Stimulated activated CD8-positive, alpha-beta memory T cell treated with anti-CD3 and anti-CD28 coated beads, Interleukin-2, amount 100 ng/mL, for 1 hour (primary cell): ENCODE measurements around the gene DCHS2.

Experiments used
- DNase-seq, 2 donors: peaks; one replicate each; pipeline ENCODE4 v3.0.0-alpha.2; 2020; ENCODE audit warnings: low read depth in 2 of 2

DCHS2 gene

GRCh38 chr4:154319736-154320135 lies 171.9 kb downstream of the DCHS2 start:
- DNase-seq = no peak

- DNase-seq = no peak
These were observed 174.2 kb downstream of the DCHS2 start for GRCh38 chr4:154317201-154317999.

DNA sequence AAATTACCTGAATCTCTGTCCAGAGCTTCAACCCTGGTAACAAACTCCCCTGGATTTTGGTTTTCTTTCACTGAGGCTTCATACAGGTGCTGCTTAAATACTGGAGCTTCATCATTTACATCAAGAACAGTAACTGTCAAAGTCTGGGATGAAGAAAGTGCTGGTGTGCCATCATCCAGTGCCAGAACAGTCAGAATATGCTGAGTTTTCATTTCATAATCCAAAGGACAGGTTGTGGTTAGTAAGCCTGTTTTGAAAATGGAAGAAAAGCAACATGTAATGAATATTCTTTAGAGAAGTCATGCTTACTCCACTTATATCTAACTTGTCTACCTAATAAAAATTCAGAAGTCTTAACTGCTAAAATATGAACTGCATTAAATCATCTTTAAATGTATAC lies 175.9 kb downstream of the DCHS2 start:
- DNase-seq = no peak

GRCh38 chr4:154314248-154314647 lies 177.4 kb downstream of the DCHS2 start:
- DNase-seq = no peak

DNA sequence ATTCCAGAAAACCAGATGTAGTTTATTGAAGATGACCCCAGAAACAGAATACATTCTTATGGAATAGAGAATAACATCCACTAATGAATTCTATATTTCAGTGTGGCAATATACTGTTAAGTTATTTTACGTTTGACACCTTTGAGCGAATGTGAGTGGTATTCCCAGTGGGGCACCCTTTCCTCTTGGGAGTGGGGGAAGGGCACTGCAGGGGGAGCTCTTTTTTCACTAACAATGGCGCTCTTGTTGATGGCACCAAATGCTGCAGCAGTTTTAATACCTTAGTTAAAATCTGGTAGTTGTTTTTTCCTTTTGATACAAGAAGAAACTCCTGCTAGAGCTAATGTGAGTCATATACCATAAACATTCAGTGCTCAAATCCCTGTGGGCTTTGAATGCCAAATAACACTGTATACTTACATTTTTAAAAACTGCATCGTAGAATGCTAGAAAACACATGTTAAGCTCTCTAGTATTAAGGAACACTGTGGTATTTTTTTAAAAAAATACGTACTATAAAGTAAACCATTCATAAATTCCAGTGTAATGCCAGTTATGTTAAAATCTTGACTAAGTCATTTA lies 178.5 kb downstream of the DCHS2 start:
- no peak for DNase-seq

- no peak for DNase-seq
These were observed 179.4 kb downstream of the DCHS2 start for GRCh38 chr4:154312246-154312645.

DNA sequence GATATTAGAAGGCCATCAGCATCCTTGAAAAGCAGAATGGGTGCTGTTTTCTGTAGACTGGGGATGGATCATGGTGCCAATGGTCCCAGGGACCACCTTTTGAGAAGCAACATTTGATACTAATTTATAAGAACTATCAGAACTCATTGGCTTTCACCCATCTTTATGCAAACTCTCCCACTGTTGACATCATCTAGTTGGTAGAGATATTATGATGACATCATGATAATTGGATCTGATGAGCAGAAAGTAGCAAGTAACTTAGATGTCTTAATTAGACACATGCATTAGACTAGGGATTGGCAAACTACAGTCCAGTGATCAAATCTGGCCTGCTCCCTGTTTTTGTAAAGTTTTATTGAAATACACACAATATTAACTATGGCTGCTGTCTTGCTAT lies 181.0 kb downstream of the DCHS2 start:
- no peak for DNase-seq

DNA sequence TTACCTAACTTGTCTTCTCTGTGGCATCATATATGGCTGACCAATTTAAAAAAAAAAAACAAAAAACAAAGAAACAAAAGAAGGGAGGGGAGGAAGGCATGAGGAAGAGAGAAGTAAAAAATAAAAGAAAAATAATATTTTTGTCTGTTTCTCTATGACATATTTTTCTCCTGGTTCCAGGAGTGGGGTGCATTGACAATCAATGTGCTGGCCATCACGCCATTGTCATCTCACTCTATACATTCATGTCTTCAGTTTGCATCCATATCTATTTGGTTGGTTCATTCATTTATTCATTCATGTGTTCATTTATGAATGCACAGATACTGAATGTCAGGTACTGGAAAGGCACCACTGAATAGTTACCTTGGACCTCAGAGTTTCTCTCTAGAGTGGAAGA lies 183.4 kb downstream of the DCHS2 start:
- no peak for DNase-seq

DNA sequence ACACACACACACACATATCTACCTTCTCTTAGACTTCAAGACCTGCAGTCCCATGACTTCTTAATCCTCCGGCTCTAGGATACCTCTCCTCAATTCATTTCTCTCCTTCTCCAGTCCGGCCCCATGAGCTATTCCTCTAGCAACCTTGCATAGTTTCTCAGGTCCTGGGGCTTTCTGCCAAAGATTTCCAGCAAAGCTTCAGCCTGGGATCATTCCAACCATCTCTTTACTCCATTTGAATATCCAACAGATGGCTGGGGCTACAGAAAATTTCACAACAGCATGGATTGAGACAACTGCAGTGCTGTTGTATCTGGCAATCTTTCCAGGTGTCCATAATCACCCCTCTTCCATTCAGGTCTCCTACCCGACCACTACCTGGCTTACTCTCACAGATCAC lies 184.1 kb downstream of the DCHS2 start:
- no peak for DNase-seq

DNA sequence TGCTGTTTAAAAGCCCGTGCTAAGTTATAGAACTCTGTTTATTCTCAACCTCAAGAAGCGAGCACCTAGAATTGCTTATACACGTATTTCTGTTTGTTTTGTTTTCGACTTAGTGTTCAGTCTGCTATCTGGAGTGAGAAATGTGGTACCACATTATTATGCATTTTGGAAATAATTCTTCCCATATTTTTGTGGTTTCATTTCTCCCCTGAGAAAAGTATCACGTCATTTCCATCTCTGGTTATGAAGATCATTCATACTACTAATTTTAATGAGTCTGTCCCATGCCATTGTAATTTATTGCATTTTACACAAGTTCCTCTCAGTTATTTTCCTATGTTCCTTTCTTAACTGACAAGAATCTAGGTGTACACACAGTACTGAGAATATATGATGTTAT lies 186.0 kb downstream of the DCHS2 start:
- DNase-seq = no peak

DNA sequence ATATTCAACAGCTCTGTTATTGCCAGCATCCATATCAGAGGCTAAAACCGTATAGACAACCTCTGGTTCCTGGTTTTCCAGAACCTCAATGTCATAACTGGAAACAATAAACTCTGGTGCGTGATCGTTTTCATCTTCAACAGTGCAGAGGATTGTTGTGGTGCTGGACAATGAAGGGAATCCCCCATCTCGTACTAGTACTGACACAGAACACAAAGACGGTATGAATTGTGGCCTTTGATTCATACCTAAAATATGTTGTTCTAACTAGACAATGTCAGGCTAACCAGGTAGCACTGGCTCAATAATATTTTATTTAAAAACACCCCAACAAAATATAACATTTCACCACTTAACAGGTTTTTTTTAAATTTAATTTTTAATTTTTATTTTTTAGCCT lies 186.9 kb downstream of the DCHS2 start:
- DNase-seq = no peak

- DNase-seq = no peak
These were observed 196.8 kb downstream of the DCHS2 start for GRCh38 chr4:154294652-154295350.

DNA sequence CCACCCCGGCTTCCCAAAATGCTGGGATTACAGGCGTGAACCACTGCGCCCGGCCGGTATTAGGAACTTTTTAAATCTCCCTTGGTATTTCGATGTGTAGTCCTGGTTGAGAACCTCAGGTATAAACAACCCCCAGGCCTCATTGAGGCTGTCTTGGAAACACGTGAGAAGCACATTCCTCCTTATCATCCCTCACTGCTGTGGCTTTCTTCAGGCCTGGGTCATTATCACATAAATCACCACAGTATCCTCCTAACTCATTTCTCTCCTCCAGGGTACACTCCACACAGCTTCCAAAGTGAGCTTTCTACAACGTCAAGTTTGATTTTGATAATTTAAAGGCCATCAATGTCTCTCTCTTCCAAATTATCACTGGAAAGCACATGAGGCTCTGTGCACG lies 198.2 kb downstream of the DCHS2 start:
- no peak for DNase-seq

GRCh38 chr4:154292589-154292988 lies 199.0 kb downstream of the DCHS2 start:
- DNase-seq = no peak

DNA sequence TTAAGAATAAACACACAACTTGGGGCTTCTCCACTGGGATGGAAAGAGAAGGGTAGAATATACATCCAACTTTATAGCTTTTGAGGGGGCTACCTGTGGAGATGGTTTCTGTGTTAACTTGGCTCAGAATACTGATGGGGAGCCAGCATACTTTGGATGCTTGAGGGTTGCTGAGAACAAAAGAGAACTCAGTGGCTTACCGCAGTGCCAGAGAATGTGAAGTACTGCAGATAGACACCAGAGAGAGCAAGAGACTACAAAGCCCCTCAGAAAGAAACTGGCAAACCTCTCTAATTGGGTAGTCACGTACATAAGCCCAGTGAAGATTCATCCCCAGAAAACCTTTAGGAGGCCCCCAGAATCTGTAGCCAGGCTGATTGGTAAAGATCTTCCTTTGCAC lies 214.4 kb downstream of the DCHS2 start:
- no peak for DNase-seq

- DNase-seq = no peak
These were observed 215.1 kb downstream of the DCHS2 start for GRCh38 chr4:154276496-154276895.

DNA sequence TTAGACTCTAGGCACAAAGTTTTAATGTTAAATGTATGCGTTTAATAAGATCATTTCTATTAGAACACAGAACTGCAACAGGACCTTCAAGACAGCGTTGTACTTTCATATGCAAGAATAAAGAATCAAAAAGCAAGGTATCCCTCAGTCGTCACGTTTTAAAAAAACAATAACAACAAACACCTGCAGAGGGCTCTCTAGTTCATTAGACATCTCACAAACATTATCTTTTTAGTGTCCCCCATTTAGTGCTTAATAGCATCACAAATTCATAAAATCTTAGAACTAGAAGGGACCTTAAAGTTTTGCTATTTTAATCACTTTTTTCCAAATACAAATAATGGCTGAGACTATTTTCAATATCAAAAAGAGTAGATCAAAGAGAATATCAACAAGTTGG lies 236.6 kb downstream of the DCHS2 start:
- no peak for DNase-seq

DNA sequence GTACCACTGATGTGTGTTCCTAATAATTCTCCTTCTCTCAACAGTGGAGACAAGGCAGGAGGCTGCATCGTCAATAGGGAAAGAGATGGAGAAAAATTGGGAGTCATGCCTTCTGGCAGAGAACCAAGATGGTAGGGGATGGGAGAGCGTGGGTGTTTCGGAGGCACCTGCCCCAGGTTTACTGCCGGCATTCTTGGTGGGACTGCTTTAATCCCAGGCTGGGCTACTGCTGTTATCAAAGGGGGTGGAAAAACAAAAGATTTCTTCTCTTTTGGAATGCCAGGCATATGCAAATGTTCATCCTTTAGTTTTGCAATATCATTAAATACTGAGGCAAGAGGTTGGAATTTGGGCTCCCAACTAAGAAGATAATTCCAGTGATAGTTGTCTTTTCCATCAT lies 257.0 kb downstream of the DCHS2 start:
- no peak for DNase-seq

DNA sequence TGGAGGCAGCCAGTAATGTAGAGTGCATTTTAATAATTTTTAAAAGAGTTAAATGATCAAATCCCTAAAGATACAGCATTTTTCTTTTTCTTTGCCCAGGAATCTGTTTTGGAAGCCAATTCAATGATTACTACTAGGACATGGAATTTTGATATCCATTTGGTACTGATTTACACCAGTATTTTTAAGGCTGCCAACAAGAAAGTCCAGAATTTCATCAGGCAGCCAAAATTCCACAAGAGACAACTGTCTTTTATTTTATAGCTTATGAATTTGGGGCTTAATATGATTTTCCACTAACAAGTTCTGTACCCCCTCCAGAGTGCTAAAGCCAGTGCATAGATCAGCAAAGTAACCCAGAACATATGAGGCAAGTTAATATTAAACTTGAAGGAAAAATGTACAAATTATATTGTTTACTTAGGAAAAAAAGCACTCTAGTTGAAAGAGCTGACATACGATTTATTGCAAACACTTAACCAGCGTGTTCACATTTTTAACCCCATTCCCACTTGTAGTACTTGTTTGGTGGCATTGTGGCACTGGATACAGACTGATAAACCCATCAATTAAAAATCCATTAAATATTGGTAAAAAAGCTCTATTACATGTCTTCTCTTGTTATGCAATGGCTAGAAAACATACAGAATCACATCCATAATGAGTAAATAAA lies 259.7 kb downstream of the DCHS2 start:
- DNase-seq = no peak

DNA sequence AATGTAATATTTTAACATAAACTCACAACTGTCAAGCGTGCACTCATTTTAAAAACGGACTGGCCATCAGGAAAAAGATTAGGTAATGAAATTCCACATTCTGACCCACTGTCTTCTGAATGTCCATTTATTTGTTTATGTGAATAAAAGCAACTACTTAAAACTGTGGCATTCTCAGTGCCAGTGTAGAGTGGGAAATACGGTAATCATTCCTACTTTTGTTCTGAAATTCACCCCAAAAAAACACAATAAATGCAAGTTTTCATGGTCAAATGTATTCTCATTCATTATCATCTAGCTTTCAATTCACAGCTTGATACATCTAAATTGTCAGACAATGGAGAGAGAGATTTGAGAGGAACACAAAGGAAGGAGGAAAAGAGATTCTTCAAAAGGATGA lies 260.9 kb downstream of the DCHS2 start:
- DNase-seq = no peak

DNA sequence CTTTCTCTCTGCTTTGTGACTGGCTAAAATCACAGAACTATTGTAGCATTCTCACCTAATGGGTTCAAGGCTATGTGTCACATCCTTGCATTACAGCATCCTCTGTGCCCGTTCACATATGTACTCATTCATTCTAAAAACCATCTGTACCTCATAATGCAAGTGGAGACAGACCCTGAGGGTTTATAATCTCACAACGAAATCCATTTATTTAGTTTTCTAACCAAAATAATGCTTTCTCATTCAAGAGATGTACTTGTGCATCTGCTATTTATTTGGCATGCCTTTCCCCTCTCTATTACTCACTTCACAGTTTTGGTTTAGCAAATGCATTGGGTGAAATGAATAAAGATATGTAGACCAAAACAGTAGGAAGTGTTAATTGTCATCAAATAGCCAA lies 261.5 kb downstream of the DCHS2 start:
- DNase-seq = no peak

DNA sequence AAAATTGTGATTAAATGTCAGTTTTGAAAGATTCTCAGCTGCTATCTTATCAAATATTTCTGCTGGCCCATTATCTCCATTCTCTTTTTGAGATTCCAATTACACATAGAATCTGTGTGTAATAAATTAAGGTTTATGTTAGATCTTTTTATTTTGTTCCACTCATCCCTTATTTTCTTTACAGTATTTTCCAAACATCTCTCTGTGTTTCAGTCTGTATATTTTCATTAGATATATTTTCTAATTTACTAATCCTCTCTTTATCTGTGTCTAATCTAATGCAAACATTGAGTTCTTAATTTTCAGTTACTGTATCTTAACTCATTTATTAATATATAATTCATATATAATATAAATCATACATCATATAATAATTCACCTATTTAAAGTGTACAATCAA lies 268.7 kb downstream of the DCHS2 start:
- DNase-seq = no peak

DNA sequence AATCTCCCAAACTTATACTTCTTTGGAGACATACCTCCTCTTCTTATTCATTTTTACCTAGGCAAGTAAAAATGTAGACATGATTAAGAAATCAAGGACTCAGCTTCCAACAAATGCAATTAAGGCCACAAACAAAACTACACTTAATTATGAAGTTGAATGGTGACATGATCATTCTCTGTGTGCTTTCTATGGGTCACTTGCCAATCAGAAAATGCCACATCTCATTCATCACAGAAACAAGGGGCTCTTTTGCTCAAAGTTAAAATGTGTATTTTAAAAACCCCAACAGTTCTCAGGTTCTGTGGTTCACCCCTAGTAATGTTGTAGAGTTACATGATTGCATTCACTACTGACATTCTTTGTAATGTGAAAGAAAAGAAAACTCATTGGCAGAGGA lies 273.5 kb downstream of the DCHS2 start:
- DNase-seq = no peak
